Esophagus squamous epithelium (tissue), 4 donors: ENCODE results near the gene PCSK9.

Experiments
- POLR2A ChIP-seq, 4 donors: fragments of 450-650 bp; IDR thresholded peaks; one replicate each; pipeline ENCODE4 v1.6.1; 2017; ENCODE audit warnings: antibody characterized with exemption in 4 of 4, mild to moderate bottlenecking in 4 of 4, moderate library complexity in 3 of 4
- TF ChIP-seq, protein P1 (sequence below), 6 experiments: fragments of 450-650 bp in 4 of 6; fragments of 200-600 bp in 2 of 6; sonication (generic) in 2 of 6; IDR thresholded peaks; one replicate each; pipeline ENCODE4 v1.5.1; 2016 to 2019; ENCODE audit warnings: antibody characterized with exemption in 6 of 6, mild to moderate bottlenecking in 4 of 6, moderate library complexity in 4 of 6

DNA sequence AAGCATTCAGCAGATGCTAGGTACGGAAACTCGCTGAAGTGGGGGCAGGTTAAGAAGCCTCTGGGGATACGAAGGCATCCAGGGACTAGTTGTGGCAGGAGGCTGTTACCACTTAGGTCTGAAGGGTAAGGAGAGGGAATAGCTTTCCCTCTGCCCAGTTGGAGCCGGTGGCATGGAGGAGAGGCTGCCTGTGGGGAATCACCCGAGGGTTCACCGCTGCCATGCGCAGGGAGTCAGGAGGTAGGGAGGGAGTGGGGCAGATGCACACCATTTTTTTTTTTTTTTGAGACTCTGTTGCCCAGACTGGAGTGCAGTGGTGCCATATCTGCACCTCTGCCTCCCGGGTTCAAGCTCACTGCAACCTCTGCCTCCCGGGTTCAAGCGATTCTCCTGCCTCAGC, 6.1 kb downstream of the PCSK9 start:
- TF ChIP-seq, protein P1, sequence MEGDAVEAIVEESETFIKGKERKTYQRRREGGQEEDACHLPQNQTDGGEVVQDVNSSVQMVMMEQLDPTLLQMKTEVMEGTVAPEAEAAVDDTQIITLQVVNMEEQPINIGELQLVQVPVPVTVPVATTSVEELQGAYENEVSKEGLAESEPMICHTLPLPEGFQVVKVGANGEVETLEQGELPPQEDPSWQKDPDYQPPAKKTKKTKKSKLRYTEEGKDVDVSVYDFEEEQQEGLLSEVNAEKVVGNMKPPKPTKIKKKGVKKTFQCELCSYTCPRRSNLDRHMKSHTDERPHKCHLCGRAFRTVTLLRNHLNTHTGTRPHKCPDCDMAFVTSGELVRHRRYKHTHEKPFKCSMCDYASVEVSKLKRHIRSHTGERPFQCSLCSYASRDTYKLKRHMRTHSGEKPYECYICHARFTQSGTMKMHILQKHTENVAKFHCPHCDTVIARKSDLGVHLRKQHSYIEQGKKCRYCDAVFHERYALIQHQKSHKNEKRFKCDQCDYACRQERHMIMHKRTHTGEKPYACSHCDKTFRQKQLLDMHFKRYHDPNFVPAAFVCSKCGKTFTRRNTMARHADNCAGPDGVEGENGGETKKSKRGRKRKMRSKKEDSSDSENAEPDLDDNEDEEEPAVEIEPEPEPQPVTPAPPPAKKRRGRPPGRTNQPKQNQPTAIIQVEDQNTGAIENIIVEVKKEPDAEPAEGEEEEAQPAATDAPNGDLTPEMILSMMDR (IDR thresholded peaks at IDR 0.05): no peak
- no peak for TF ChIP-seq POLR2A (IDR thresholded peaks at IDR 0.05)
